AG04449 (cell line): ENCODE results near the gene PIP5K1C.
"Not testable (repeated sequence)": the region's sequence is repeated elsewhere in the genome, so short reads cannot be mapped to it uniquely, and the experiment has no call there.

Experiments used
- CTCF ChIA-PET: fragments of 350-600 bp; formaldehyde crosslinking; extraction: SDS; loops from one replicate; lab custom pipeline; 2021; ENCODE audit warnings: antibody characterized with exemption; lab: Yijun Ruan, JAX
- POLR2A ChIA-PET: fragments of 400-600, 350-600 bp; formaldehyde crosslinking; extraction: SDS; loops from one replicate; lab custom pipeline; 2020; ENCODE audit warnings: antibody characterized with exemption, inconsistent platforms; lab: Yijun Ruan, JAX
- DNase-seq: peaks from one replicate; pipeline ENCODE4 v3.0.0-alpha.2; 2010; ENCODE audit warnings: low read depth, low spot score
- H3K4me3 ChIP-seq: 2 replicates; pipeline ENCODE4 v1.5.1; 2011; ENCODE audit warnings: low read depth, mild to moderate bottlenecking, control low read depth, low read length
- TF ChIP-seq, protein P1 (sequence below): IDR thresholded peaks from one replicate; pipeline ENCODE4 v1.5.1; 2011; ENCODE audit warnings: mild to moderate bottlenecking, moderate library complexity, low read length, control low read depth, inconsistent platforms; ENCODE audit not compliant: insufficient read depth; ENCODE audit errors: missing control alignments

The PIP5K1C gene

DNA sequence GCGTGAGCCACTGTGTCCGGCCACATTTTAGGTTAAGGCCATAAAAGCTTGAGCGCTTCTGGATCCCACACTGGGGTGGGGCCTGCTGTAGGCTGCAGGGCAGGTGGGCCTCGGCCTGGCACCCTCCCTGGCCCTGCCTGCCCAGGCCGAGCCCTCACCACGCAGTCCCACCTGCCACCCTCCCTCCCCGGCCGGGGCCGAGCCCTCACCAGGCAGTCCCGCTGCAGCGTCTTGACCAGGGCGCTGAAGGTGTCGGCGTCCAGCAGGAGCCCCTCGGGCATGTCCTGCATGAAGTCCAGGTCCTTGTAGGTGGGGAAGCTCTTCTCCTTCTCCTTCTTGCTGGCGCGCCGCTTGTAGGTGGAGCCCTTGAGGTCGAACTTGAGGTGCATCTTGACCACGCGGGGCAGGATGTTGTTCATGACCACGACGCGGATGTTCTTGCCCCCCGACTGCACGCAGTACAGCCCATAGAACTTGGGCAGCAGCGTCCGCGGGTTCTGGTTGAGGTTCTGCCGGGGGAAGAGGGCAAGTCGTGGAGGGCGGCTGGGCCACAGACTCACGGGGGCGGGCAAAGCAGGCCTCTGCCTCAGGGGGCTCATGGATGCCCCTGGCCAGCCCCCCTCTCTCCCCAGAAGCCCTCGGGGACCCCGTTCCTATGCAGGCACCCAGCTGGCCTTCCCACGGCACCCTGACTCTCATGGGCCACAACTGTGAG is 47.0 kb downstream of the PIP5K1C start:
- TF ChIP-seq, protein P1, sequence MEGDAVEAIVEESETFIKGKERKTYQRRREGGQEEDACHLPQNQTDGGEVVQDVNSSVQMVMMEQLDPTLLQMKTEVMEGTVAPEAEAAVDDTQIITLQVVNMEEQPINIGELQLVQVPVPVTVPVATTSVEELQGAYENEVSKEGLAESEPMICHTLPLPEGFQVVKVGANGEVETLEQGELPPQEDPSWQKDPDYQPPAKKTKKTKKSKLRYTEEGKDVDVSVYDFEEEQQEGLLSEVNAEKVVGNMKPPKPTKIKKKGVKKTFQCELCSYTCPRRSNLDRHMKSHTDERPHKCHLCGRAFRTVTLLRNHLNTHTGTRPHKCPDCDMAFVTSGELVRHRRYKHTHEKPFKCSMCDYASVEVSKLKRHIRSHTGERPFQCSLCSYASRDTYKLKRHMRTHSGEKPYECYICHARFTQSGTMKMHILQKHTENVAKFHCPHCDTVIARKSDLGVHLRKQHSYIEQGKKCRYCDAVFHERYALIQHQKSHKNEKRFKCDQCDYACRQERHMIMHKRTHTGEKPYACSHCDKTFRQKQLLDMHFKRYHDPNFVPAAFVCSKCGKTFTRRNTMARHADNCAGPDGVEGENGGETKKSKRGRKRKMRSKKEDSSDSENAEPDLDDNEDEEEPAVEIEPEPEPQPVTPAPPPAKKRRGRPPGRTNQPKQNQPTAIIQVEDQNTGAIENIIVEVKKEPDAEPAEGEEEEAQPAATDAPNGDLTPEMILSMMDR: no peak
- POLR2A ChIA-PET: no interaction called here
- CTCF ChIA-PET: interaction anchor here (0.8 to 6.2 kb wide), 4 partner anchors 7 to 108 kb away, joined by 3 to 48 read pairs (median 3); no protein-coding TSS in a partner anchor
- no peak for DNase-seq
- no peak overlapping the region for H3K4me3 ChIP-seq

DNA sequence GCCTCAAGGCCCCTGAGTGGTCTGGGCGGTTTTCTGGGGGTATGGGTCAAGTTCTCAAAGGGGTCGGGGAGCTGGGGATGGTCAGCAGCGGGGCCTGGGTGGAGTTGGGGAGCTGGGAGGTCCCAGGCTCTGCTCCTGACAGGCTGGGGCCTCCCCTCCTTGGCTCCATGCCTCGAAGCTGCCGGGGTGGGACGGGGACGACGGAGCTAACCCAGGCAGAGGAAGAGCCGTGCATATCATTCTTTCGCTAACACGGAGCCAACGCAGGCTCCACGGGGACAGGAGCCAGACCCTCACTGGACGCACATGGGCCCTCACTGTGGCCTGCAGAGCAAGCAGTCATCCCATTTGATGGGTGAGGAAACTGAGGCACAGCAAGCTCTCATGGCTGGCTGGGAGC is 47.8 kb downstream of the PIP5K1C start:
- ChIA-PET CTCF (interaction anchor here (0.7 to 6.2 kb wide), 3 partner anchors 9 to 48 kb away, joined by 3 to 48 read pairs (median 3); partner anchors contain the start of gene PIP5K1C), POLR2A (no interaction called here)
- TF ChIP-seq, protein P1: no peak
- DNase-seq: no peak
- no peak overlapping the region for H3K4me3 ChIP-seq

DNA sequence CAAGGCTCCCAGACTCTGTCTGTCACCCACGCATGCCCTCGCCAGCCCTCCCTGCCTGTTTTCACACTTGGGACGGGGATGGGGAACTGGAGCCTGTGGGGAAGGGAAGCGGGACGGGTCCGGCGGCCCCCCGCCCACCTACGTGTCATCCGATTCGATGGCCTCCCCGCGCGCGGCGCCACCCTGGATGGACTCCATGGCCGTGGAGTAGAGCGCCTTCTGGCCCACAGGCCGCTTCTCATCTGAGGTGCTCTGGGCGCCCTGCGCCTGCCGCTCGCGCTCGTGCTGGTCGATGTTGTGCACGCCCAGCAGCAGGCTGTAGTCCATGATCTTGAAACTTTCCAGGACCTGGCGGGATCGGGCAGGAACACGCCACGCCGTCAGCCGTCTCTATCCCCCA is 48.6 kb downstream of the PIP5K1C start:
- ChIA-PET POLR2A (no interaction called here), CTCF (no interaction called here)
- DNase-seq: no peak
- TF ChIP-seq, protein P1: no peak
- H3K4me3 ChIP-seq: no peak overlapping the region

DNA sequence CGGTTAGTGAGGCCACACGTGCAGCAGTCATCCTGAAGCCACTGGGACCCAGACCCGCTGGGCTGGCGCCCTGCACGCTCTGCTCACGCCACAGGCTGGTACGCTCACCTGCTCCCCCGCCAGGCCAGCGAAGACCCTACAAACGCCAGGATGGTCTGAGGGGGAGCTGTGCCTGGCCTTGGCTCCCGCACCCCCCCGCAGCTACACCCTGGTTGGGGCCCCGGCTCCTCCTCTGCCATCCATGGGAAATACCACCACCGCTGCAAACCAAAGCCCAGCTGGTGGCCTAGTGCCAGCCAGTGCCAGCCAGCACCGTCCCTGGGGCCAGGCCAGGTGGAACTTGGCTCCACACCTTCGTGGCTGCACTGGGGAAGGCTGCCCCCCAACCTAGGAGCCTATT is 50.4 kb downstream of the PIP5K1C start:
- no peak for DNase-seq
- TF ChIP-seq, protein P1: no peak
- CTCF ChIA-PET: interaction anchor here (1.2 kb wide), 1 partner anchor 31 kb away, joined by 3 read pairs; no protein-coding TSS in a partner anchor
- H3K4me3 ChIP-seq: no peak overlapping the region
- POLR2A ChIA-PET: no interaction called here

DNA sequence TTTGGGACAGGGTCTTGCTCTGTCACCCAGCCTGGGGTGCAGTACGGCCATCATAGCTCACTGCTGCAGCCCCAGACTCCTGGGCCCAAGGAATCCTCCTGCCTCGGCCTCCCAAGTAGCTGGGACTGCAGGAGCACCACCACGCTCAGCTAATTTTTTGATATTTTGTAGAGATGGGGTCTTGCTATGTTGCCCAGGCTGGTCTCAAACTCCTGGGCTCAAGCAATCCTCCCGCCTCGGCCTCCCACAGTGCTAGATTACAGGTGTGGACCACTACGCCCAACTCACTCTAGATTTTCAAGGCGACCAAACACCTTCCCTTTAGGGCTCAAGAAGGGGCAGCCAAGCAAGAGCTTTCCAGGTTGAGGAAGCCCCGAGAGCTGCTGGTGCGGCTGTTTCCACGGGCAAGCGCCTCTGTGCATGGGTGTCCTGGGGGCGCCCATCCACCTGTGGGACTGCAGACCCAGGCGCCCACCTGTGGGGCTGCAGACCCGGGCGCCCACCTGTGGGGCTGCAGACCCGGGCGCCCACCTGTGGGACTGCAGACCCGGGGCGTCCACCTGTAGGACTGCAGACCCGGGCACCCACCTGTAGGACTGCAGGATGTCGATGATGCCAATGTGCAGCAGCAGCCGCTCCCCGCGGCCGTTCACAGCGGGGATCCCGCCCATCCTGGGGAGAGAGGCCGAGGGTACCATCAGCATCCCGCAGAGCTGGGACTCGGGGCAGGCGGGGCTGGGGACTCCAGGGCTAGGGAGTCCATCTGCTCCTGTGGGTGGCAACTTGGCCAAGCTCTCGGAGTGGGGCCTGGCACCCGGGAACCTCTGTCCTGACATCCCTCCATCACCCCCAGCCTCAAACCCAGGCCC is 52.0 kb downstream of the PIP5K1C start:
- DNase-seq: no peak
- CTCF ChIA-PET: interaction anchor here (1.1 to 1.4 kb wide), 2 partner anchors 17 to 18 kb away, joined by 3 to 4 read pairs; no protein-coding TSS in a partner anchor
- POLR2A ChIA-PET: no interaction called here
- H3K4me3 ChIP-seq: no peak overlapping the region
- TF ChIP-seq, protein P1: no peak

DNA sequence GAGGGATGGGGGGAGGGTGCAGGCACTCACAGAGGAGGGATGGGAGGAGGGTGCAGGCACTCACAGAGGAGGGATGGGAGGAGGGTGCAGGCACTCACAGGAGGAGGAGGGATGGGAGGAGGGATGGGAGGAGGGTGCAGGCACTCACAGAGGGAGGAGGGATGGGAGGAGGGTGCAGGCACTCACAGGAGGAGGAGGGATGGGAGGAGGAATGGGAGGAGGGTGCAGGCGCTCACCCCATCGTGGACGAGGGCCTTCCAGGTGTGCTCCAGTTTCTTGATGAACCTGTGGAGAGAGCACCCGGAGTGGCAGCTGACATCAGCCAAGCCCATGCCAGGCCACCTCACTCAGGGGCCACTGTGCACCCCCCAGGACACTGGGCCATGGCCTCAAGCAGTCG is 53.2 kb downstream of the PIP5K1C start:
- POLR2A ChIA-PET, DNase-seq, CTCF ChIA-PET, H3K4me3 ChIP-seq: not testable (repeated sequence)
